Hepatocyte (in vitro differentiated cells): Measurements from ENCODE around the gene WDR46. TPM values are rescaled to one million over a fixed set of nuclear protein-coding genes. Genes with fewer than 3 reads are reported as not detected.

Source experiments
- DNase-seq: peaks from one replicate; pipeline ENCODE4 v3.0.0-alpha.2; 2016; ENCODE audit warnings: low spot score
- H2AFZ ChIP-seq: fragments of 200-600 bp; sonication (generic); 2 replicates; pipeline ENCODE4 v1.6.0; 2016; ENCODE audit warnings: antibody characterized with exemption, mild to moderate bottlenecking
- H3K27ac ChIP-seq: fragments of 200-600 bp; sonication (generic); 2 replicates; pipeline ENCODE4 v1.5.1; 2016; ENCODE audit warnings: mild to moderate bottlenecking
- H3K27me3 ChIP-seq: fragments of 200-600 bp; sonication (generic); 2 replicates; pipeline ENCODE4 v1.6.1; 2016
- H3K36me3 ChIP-seq: fragments of 200-600 bp; sonication (generic); replicated peaks from 2 replicates; pipeline ENCODE4 v1.5.1; 2016; ENCODE audit warnings: low read depth; ENCODE audit not compliant: insufficient read depth
- H3K4me1 ChIP-seq: fragments of 200-600 bp; sonication (generic); 2 replicates; pipeline ENCODE4 v1.5.1; 2016; ENCODE audit warnings: mild to moderate bottlenecking, moderate library complexity; ENCODE audit not compliant: insufficient read depth
- H3K4me2 ChIP-seq: fragments of 200-600 bp; sonication (generic); 2 replicates; pipeline ENCODE4 v1.6.0; 2016
- H3K4me3 ChIP-seq: fragments of 200-600 bp; sonication (generic); 2 replicates; pipeline ENCODE4 v1.5.1; 2016; ENCODE audit warnings: mild to moderate bottlenecking
- H3K79me2 ChIP-seq: fragments of 200-600 bp; sonication (generic); 2 replicates; pipeline ENCODE4 v1.6.0; 2017; ENCODE audit warnings: mild to moderate bottlenecking
- H3K9me2 ChIP-seq: fragments of 200-600 bp; sonication (generic); replicated peaks from 2 replicates; pipeline ENCODE4 v1.6.0; 2017; ENCODE audit warnings: mild to moderate bottlenecking; ENCODE audit not compliant: insufficient read depth
- H3K9me3 ChIP-seq: fragments of 200-600 bp; sonication (generic); 2 replicates; pipeline ENCODE4 v1.5.1; 2016; ENCODE audit warnings: low read depth, mild to moderate bottlenecking
- H4K20me1 ChIP-seq: fragments of 200-600 bp; sonication (generic); 2 replicates; pipeline ENCODE4 v1.6.0; 2016; ENCODE audit warnings: mild to moderate bottlenecking; ENCODE audit not compliant: insufficient read depth, poor library complexity, severe bottlenecking
- EZH2 ChIP-seq: fragments of 200-600 bp; sonication (generic); IDR thresholded peaks from 2 replicates; pipeline ENCODE4 v1.6.1; 2016; ENCODE audit warnings: antibody characterized with exemption, mild to moderate bottlenecking, borderline replicate concordance
- EZH2phosphoT487 ChIP-seq: fragments of 200-600 bp; sonication (generic); IDR thresholded peaks from one replicate; pipeline ENCODE4 v1.6.1; 2018; ENCODE audit warnings: antibody characterized with exemption, mild to moderate bottlenecking, low read depth, moderate library complexity; ENCODE audit not compliant: unreplicated experiment, severe bottlenecking
- WGBS: methylation state at CpG from one replicate; pipeline ENCODE4 v1.1.6; 2016; ENCODE audit warnings: low lambda C conversion rate; ENCODE audit errors: missing lambda C conversion rate; 5-methylcytosine and 5-hydroxymethylcytosine counted together
- polyA plus RNA-seq: library from polyadenylated mRNA; unstranded; fragments of >200 nt; fragmentation: Nextera tagmentation; extraction: Ambion mirVana; gene quantifications from 2 replicates; pipeline ENCODE4 v1.2.1, GENCODE V29; 2016
- total RNA-seq: library from RNA; depleted of rRNA; stranded (reverse); fragments of >200 nt; gene quantifications from 2 replicates; pipeline ENCODE4 v1.2.3, GENCODE V29; 2014
- TF ChIP-seq, protein P1 (sequence below): fragments of 200-600 bp; sonication (generic); IDR thresholded peaks from 2 replicates; pipeline ENCODE4 v1.5.1; 2016; ENCODE audit warnings: antibody characterized with exemption, mild to moderate bottlenecking; ENCODE audit not compliant: poor library complexity

Gene WDR46
- total and polyA plus RNA-seq, 2 experiments from 2014 or later = 51.1 to 84.2 TPM

DNA sequence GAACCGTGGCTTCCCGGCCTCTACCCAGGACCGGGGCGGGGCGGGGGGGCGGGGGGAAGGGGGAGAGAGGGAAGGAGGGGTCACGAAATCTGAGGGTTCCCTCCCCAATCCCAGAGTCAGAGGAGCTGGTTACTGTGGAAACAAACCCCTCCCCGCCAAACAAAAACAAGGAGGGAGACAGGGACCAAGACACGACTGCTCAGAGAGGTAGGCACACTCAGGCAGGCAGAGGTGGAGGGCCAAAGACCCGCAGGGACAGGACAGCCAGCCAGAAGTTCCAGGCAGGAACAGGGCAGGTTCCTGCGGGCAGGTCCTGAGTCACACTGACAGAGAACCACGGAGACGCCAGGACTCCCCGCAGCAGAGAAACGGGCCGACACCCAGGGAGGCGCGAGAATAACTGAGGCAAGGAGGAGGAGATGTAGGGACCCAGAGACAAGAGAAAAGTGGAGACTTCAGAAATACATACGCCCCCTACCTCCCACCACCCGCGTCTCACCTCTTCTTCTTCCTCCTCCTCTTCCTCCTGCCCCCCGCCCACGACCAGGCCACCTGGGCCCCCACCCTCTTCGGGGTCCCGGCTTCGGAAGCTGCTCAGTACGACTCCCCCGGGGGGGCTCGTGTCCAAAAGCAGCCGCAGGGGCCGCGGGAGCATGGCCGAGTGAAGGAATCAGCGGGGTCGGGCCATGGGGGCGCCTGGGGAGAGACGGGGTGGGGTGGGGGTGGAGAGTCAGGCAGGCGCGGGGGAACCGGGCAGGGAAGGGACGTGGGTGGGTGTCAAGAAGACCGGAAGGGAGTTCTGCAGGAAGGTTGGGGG, 9.1 kb upstream of the WDR46 start:
- Histone ChIP-seq H3K4me3 (peak overlapping the region; percentile 82), H3K9me2 (no peaks in the 10 kb centered on the region), H2AFZ (peak overlapping the region; percentile 93), H3K4me2 (peak overlapping the region; percentile 94), H3K27ac (peak overlapping the region; percentile 99), H3K36me3 (no peaks in the 10 kb centered on the region), H3K4me1 (peaks cover 16% of the 10 kb centered on the region), H4K20me1 (peaks cover 8% of the 10 kb centered on the region), H3K79me2 (peaks cover 51% of the 10 kb centered on the region), H3K9me3 (no peaks in the 10 kb centered on the region), H3K27me3 (no peaks in the 10 kb centered on the region)
- TF ChIP-seq, protein P1, sequence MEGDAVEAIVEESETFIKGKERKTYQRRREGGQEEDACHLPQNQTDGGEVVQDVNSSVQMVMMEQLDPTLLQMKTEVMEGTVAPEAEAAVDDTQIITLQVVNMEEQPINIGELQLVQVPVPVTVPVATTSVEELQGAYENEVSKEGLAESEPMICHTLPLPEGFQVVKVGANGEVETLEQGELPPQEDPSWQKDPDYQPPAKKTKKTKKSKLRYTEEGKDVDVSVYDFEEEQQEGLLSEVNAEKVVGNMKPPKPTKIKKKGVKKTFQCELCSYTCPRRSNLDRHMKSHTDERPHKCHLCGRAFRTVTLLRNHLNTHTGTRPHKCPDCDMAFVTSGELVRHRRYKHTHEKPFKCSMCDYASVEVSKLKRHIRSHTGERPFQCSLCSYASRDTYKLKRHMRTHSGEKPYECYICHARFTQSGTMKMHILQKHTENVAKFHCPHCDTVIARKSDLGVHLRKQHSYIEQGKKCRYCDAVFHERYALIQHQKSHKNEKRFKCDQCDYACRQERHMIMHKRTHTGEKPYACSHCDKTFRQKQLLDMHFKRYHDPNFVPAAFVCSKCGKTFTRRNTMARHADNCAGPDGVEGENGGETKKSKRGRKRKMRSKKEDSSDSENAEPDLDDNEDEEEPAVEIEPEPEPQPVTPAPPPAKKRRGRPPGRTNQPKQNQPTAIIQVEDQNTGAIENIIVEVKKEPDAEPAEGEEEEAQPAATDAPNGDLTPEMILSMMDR = no peak
- TF ChIP-seq EZH2 (no peak), EZH2phosphoT487 (no peak)
- DNase-seq = peak; percentile 79
- 2% methylated on average over 22 of the region's 42 CpGs for WGBS

DNA sequence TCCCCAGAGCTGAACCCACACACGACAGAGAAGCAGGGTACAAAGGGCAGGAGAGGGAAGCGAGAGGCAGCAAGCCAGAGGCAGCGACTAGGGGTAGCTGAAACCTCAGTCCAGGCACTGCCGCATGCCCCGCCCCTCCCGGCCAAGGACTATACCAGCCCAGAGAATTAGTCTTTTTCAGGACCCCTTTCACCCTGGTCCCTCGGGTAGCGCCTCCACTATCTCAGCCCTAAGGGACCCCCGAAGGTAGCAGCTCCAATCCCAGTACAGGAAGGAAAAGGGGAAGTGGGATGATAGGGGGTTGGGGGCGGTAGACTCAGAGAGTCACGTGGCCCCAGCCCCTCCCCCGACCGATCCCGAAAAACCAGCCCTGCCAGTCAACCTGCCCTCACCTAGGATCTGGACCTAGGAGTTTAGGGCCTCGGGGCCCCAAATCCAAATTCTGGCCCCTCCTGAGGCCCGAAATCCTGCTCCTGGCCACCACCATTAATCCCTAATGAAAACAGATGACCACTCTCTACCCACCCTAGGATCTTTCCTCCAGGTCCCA, 8.4 kb upstream of the WDR46 start:
- no peak for TF ChIP-seq EZH2
- no peak for TF ChIP-seq EZH2phosphoT487
- TF ChIP-seq, protein P1 = no peak
- no peaks in the 10 kb centered on the region for H3K9me2 ChIP-seq
- peak overlapping the region; percentile 99 for H3K27ac ChIP-seq
- no peak overlapping the region for H2AFZ ChIP-seq
- H3K4me3 ChIP-seq = peak overlapping the region; percentile 82
- peak overlapping the region; percentile 94 for H3K4me2 ChIP-seq
- DNase-seq = peak; percentile 69
- WGBS = 9% methylated on average over 16 of the region's 16 CpGs
- H4K20me1 ChIP-seq = peaks cover 5% of the 10 kb centered on the region
- peaks cover 44% of the 10 kb centered on the region for H3K79me2 ChIP-seq
- H3K4me1 ChIP-seq = peaks cover 16% of the 10 kb centered on the region
- H3K36me3 ChIP-seq = no peaks in the 10 kb centered on the region
- H3K27me3 ChIP-seq = no peaks in the 10 kb centered on the region
- H3K9me3 ChIP-seq = no peaks in the 10 kb centered on the region

DNA sequence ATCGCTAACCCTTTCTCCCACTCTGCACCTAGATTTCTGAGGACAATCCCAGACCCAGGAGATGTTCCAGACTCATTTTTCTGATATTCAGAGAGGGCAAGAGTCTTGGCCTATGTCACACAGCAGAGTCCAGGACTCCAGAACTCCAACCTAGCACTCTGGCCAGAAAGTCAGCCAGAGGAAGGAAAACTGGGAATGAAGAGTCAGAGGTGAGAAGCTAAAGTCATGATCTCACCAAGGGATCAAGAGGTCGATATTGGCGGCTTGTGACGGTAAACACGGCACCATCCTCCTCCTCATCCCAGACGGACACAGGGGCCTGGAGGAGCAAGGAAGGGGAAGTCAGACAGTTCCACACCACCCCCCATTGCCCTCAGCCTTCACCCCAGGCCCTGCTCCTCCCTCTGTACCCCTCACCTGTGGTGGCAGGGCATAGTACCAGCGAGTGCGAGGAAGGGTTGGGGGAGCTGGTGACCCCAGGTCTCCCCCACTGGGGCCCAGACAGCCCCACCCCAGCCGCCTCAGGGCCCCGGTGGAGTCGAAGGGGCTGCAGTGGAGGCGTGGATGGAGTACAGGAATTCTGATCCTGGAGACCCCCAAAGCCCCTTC, 7.9 kb upstream of the WDR46 start:
- H2AFZ ChIP-seq = no peak overlapping the region
- DNase-seq = no peak

More for the DNA sequence above, 7.9 kb upstream of the WDR46 start:
- Histone ChIP-seq H3K79me2 (peaks cover 39% of the 10 kb centered on the region), H3K9me2 (no peaks in the 10 kb centered on the region), H3K27ac (peak overlapping the region; percentile 99), H3K4me2 (peak overlapping the region; percentile 94), H3K4me3 (peak overlapping the region; percentile 82), H4K20me1 (peaks cover 5% of the 10 kb centered on the region), H3K36me3 (no peaks in the 10 kb centered on the region), H3K27me3 (no peaks in the 10 kb centered on the region), H3K9me3 (no peaks in the 10 kb centered on the region), H3K4me1 (peaks cover 16% of the 10 kb centered on the region)
- 66% methylated on average over 12 of the region's 12 CpGs for WGBS
- no peak for TF ChIP-seq EZH2phosphoT487
